Smooth muscle cell (in vitro differentiated cells): ENCODE results near the gene SOWAHB. TPM values are rescaled to one million over a fixed set of nuclear protein-coding genes. Genes with fewer than 3 reads are reported as not detected.

ENCODE experiments used
- DNase-seq: peaks from one replicate; lab custom pipeline; 2025; ENCODE audit not compliant: unreplicated experiment; lab: John Stamatoyannopoulos, UW
- H2AFZ ChIP-seq: fragments of 200-600 bp; sonication (generic); 2 replicates; pipeline ENCODE4 v1.6.0; 2016; ENCODE audit warnings: antibody characterized with exemption, low read depth, mild to moderate bottlenecking
- H3F3A ChIP-seq: fragments of 200-600 bp; sonication (generic); 2 replicates; pipeline ENCODE4 v1.6.0; 2017; ENCODE audit warnings: antibody characterized with exemption, low read depth
- H3K27ac ChIP-seq: fragments of 200-600 bp; sonication (generic); 2 replicates; pipeline ENCODE4 v1.5.1; 2016; ENCODE audit warnings: low read depth, mild to moderate bottlenecking
- H3K27me3 ChIP-seq: fragments of 200-600 bp; sonication (generic); 2 replicates; pipeline ENCODE4 v1.6.1; 2016; ENCODE audit warnings: low read depth, mild to moderate bottlenecking
- H3K36me3 ChIP-seq: fragments of 200-600 bp; sonication (generic); 2 replicates; pipeline ENCODE4 v1.5.1; 2016; ENCODE audit warnings: low read depth
- H3K4me1 ChIP-seq: fragments of 200-600 bp; sonication (generic); 2 replicates; pipeline ENCODE4 v1.5.1; 2016; ENCODE audit warnings: low read depth
- H3K4me2 ChIP-seq: fragments of 200-600 bp; sonication (generic); 2 replicates; pipeline ENCODE4 v1.6.0; 2016; ENCODE audit warnings: mild to moderate bottlenecking
- H3K4me3 ChIP-seq: fragments of 200-600 bp; sonication (generic); 2 replicates; pipeline ENCODE4 v1.5.1; 2016; ENCODE audit warnings: mild to moderate bottlenecking
- H3K79me2 ChIP-seq: fragments of 200-600 bp; sonication (generic); 2 replicates; pipeline ENCODE4 v1.6.0; 2016; ENCODE audit warnings: low read depth, mild to moderate bottlenecking
- H3K9ac ChIP-seq: fragments of 200-600 bp; sonication (generic); 2 replicates; pipeline ENCODE4 v1.6.0; 2016; ENCODE audit warnings: low read depth
- H3K9me3 ChIP-seq: fragments of 200-600 bp; sonication (generic); replicated peaks from 2 replicates; pipeline ENCODE4 v1.5.1; 2016; ENCODE audit warnings: low read depth
- H4K20me1 ChIP-seq: fragments of 200-600 bp; sonication (generic); 2 replicates; pipeline ENCODE4 v1.6.0; 2016; ENCODE audit warnings: low read depth
- CTCF ChIP-seq: fragments of 200-600 bp; sonication (generic); IDR thresholded peaks from 2 replicates; pipeline ENCODE4 v1.5.1; 2017; ENCODE audit warnings: borderline replicate concordance, mild to moderate bottlenecking, antibody characterized with exemption; ENCODE audit not compliant: insufficient read depth, poor library complexity, severe bottlenecking
- WGBS: methylation state at CpG from one replicate; pipeline ENCODE4 v1.1.7; 2016; ENCODE audit warnings: low lambda C conversion rate; 5-methylcytosine and 5-hydroxymethylcytosine counted together
- polyA plus RNA-seq: library from polyadenylated mRNA; unstranded; fragments of >200 nt; fragmentation: Nextera tagmentation; extraction: Ambion mirVana; gene quantifications from 2 replicates; pipeline ENCODE4 v1.2.1, GENCODE V29; 2016
- total RNA-seq: library from RNA; depleted of rRNA; stranded (reverse); fragments of >200 nt; gene quantifications from 2 replicates; pipeline ENCODE4 v1.2.3, GENCODE V29; 2014

SOWAHB gene
- total and polyA plus RNA-seq, 2 experiments from 2014 or later, result 0.81 to 4.6 TPM

GRCh38 chr4:76898949-76899645 is 1.2 kb upstream of the SOWAHB start:
- WGBS, result 59% methylated on average over 4 of the region's 4 CpGs
- H4K20me1 ChIP-seq, result no peaks in the 10 kb centered on the region
- no peaks in the 10 kb centered on the region for H3K4me1 ChIP-seq
- H3K9me3 ChIP-seq, result no peaks in the 10 kb centered on the region
- H3K9ac ChIP-seq, result no peak overlapping the region
- H3K36me3 ChIP-seq, result no peaks in the 10 kb centered on the region
- no peaks in the 10 kb centered on the region for H3K79me2 ChIP-seq
- TF ChIP-seq CTCF, result no peak
- H3K27me3 ChIP-seq, result peaks cover 51% of the 10 kb centered on the region
- H2AFZ ChIP-seq, result no peak overlapping the region
- peak overlapping the region; percentile 64 for H3K4me3 ChIP-seq
- peak overlapping the region; percentile 98 for H3K4me2 ChIP-seq
- no peak for DNase-seq
- no peak overlapping the region for H3K27ac ChIP-seq
- no peaks in the 10 kb centered on the region for H3F3A ChIP-seq

DNA sequence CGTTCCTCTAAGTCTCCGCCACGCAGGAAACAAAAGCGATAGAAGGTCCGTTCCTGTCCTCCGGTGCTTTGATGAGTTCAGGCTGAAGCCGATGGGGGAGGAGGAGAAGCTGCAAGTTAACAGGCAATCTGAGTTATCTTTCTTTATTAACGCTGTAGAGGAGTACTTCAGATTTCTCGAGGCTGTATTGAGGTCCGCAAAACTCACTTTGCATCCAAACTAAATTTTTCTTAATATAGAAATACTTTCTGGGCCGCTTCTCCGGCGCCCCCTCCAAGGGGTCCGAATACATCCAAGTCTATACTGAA is 395 bp upstream of the SOWAHB start:
- Histone ChIP-seq H3K36me3 (no peaks in the 10 kb centered on the region), H3F3A (no peaks in the 10 kb centered on the region), H4K20me1 (no peaks in the 10 kb centered on the region), H3K4me2 (peak overlapping the region; percentile 98), H3K27ac (no peak overlapping the region), H3K4me3 (peak overlapping the region; percentile 64), H2AFZ (peak overlapping the region; percentile 34), H3K27me3 (peaks cover 51% of the 10 kb centered on the region), H3K9me3 (no peaks in the 10 kb centered on the region), H3K9ac (peak overlapping the region; percentile 53), H3K79me2 (no peaks in the 10 kb centered on the region), H3K4me1 (no peaks in the 10 kb centered on the region)
- TF ChIP-seq CTCF, result no peak
- no peak for DNase-seq
- 16% methylated on average over 14 of the region's 14 CpGs for WGBS

DNA sequence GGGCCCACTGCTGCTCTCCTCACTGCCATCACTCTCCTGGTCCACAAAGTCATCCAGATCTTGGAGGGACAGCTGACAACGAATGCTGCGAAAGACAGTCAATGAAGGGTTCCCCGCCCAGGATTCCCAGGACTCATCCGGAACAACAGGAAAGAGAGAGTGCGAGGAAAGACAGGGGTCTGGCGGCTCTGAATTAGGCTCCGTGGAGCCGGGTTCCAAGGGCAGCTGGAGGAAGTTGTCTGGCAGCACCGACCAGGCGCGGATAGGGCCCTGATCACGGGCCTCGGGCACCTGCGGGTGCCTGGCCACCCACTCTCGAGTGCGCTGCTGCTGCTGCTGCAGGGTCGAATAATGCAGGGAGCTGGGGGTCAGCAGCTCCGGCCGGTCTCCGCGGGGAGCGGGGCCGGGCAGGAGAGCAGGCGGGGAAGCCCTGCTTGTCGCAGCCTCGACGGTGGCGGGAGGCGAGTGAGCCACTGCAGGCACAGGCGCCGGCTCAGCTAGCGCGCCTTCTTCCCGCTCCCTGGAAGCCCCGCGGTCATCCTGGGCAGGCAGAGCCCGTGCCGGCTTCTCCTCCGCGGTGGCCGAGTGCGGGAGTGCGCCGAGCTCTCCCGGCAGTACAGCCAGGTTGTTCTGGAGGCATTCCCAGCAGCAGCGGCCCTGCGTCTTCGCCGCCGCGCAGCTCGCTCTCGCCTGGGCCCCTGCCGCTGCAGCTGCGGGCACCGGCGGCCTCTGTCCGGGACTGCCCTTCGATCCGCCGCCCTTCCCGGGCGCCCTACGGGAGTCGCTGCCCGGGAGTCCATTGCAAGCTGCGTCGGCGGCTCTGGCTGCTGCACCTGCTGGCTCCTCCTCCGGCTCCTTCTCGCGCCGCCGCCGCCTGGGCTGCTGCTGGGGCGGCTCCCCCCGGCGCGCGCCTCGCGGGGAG is 1.1 kb downstream of the SOWAHB start:
- H2AFZ ChIP-seq, result peak overlapping the region; percentile 56

More for the DNA sequence above, 1.1 kb downstream of the SOWAHB start:
- DNase-seq, result peak; percentile 4
- H3K36me3 ChIP-seq, result no peaks in the 10 kb centered on the region
- peaks cover 4% of the 10 kb centered on the region for H3K4me1 ChIP-seq
- H3K4me3 ChIP-seq, result peak overlapping the region; percentile 64
- no peak overlapping the region for H3K9ac ChIP-seq
- H3K27ac ChIP-seq, result no peak overlapping the region
- no peaks in the 10 kb centered on the region for H4K20me1 ChIP-seq
- peaks cover 55% of the 10 kb centered on the region for H3K27me3 ChIP-seq
- no peaks in the 10 kb centered on the region for H3K9me3 ChIP-seq
- peaks cover 3% of the 10 kb centered on the region for H3F3A ChIP-seq
- no peak for TF ChIP-seq CTCF
- no peaks in the 10 kb centered on the region for H3K79me2 ChIP-seq
- H3K4me2 ChIP-seq, result peak overlapping the region; percentile 98
- 4% methylated on average over 67 of the region's 82 CpGs for WGBS
